AG09319 (cell line): Measurements from ENCODE around the gene LTB4R2.

Experiments used
- DNase-seq: peaks from one replicate; pipeline ENCODE4 v3.0.0-alpha.2; 2010; ENCODE audit warnings: low read depth; ENCODE audit errors: extremely low read depth
- TF ChIP-seq, protein P1 (sequence below): IDR thresholded peaks from 2 replicates; pipeline ENCODE4 v1.5.1; 2011; ENCODE audit warnings: low read depth, mild to moderate bottlenecking, inconsistent platforms, low read length, moderate library complexity

LTB4R2 gene

GRCh38 chr14:24311837-24312615 is 2.1 kb downstream of the LTB4R2 start:
- DNase-seq, result no peak
- TF ChIP-seq, protein P1, sequence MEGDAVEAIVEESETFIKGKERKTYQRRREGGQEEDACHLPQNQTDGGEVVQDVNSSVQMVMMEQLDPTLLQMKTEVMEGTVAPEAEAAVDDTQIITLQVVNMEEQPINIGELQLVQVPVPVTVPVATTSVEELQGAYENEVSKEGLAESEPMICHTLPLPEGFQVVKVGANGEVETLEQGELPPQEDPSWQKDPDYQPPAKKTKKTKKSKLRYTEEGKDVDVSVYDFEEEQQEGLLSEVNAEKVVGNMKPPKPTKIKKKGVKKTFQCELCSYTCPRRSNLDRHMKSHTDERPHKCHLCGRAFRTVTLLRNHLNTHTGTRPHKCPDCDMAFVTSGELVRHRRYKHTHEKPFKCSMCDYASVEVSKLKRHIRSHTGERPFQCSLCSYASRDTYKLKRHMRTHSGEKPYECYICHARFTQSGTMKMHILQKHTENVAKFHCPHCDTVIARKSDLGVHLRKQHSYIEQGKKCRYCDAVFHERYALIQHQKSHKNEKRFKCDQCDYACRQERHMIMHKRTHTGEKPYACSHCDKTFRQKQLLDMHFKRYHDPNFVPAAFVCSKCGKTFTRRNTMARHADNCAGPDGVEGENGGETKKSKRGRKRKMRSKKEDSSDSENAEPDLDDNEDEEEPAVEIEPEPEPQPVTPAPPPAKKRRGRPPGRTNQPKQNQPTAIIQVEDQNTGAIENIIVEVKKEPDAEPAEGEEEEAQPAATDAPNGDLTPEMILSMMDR, result no peak

DNA sequence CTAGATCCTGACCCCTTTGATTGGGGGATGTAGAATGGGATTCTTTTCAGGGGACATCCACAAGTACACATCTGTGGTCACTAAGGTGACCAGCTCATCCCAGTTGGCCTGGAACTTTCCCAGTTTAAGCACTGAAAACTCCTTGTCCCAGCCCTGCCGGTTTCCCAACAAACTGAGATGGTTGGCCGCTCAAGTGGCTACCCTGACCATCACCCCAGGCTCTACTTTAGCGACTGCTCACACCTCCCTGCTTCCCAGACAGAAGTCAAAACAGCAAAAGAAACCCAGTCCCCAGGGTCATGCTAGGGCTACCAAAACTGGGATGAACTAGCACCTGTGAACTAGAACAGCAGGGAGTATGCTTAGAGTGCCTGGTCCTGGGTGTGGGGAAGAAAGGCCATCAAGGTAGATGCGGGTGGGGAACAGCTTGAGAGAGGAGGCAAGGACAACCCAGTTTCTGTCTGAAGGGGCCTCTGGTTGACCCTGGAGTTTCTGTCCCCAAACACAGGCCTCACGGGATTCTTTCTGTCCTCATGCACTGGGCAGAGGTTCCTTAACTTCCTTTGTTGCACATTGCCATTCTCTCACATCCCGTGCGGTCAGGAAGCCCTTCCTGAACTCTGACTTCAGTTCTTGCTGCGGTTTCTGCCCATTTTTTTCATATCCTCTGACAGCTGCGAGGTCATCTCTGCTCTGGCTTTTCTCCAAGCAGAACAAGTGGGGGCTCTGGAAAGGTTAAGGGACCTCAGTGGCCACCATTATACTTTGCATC is 3.0 kb downstream of the LTB4R2 start:
- TF ChIP-seq, protein P1, result no peak
- no peak for DNase-seq

- no peak for DNase-seq
- TF ChIP-seq, protein P1, result no peak
Observed at GRCh38 chr14:24313913-24314312, 4.0 kb downstream of the LTB4R2 start.

DNA sequence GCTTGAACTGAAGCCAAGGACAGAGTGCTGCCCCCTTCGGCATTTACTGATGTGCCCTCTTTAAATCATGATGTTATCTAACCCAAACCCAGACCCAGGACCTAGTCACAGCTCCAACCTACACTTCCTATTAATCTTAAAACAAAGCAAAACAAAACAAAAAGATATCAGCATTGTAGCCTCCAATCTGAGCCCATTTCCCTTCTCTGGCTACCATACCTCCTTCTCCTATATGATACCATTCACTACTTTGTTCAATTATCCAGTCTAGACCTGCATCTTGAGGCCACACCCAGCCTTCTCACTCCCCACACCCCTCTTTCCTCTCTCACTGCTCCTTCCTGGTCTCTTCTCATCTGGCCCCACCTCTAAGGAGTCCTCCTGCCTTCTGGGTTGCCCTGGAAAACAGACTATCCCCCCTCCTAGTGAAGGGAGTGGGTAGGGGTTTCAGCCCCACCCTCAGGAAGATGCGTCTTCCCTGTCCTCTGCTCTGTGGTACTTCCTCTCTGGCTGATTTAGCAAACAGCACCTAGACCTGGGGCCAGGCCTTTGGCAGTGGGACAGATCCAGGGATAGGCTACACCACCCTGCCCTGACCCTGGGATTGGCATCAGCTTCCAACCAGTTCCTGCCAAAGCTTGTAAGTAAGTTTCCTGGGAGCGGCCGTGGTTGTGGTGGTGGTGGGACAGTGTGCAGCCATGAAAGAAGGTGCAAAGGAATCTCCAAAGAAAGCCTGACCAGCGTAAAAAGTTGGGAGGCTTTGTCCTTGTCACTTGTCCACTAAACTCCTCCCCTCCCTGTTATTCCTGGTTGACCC is 4.6 kb downstream of the LTB4R2 start:
- no peak for DNase-seq
- TF ChIP-seq, protein P1, result no peak

DNA sequence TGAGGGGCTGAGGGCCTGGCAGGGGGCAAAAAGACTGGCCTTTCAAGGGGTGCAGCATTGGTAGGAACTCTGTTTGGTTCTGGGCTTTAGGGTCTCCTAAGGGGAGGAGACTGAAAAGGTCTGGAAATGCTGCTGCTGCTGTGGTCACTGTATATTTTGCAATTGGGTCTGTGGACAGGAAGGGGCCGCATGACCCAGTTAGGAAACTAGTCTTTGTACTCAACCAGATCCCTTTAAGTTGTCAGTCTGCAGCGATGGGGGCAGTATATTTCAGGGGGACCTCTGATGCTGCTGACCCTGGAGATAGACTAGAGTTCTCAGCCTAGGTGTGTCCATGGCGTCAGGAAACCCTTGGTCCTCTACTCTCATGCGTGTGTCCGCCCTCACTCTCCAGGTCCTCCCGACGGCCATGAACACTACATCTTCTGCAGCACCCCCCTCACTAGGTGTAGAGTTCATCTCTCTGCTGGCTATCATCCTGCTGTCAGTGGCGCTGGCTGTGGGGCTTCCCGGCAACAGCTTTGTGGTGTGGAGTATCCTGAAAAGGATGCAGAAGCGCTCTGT is 5.4 kb downstream of the LTB4R2 start:
- TF ChIP-seq, protein P1, result no peak
- no peak for DNase-seq

DNA sequence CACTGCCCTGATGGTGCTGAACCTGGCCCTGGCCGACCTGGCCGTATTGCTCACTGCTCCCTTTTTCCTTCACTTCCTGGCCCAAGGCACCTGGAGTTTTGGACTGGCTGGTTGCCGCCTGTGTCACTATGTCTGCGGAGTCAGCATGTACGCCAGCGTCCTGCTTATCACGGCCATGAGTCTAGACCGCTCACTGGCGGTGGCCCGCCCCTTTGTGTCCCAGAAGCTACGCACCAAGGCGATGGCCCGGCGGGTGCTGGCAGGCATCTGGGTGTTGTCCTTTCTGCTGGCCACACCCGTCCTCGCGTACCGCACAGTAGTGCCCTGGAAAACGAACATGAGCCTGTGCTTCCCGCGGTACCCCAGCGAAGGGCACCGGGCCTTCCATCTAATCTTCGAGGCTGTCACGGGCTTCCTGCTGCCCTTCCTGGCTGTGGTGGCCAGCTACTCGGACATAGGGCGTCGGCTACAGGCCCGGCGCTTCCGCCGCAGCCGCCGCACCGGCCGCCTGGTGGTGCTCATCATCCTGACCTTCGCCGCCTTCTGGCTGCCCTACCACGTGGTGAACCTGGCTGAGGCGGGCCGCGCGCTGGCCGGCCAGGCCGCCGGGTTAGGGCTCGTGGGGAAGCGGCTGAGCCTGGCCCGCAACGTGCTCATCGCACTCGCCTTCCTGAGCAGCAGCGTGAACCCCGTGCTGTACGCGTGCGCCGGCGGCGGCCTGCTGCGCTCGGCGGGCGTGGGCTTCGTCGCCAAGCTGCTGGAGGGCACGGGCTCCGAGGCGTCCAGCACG is 6.1 kb downstream of the LTB4R2 start:
- DNase-seq, result no peak
- TF ChIP-seq, protein P1, result no peak
